Peyer's patch (tissue), 4 donors: ENCODE data around the gene MFAP4.

Experiments
- POLR2A ChIP-seq, 2 donors: fragments of 450-650 bp; IDR thresholded peaks; one replicate each; pipeline ENCODE4 v1.5.1; 2017; ENCODE audit warnings: antibody characterized with exemption in 2 of 2, mild to moderate bottlenecking in 2 of 2, moderate library complexity in 2 of 2
- TF ChIP-seq, protein P1 (sequence below), 6 experiments: fragments of 450-650 bp in 4 of 6; fragments of 200-600 bp in 2 of 6; sonication (generic) in 1 of 6; IDR thresholded peaks; one replicate each; pipeline ENCODE4 v1.5.1; 2017 to 2019; ENCODE audit warnings: antibody characterized with exemption in 6 of 6, mild to moderate bottlenecking in 3 of 6, moderate library complexity in 1 of 6

DNA sequence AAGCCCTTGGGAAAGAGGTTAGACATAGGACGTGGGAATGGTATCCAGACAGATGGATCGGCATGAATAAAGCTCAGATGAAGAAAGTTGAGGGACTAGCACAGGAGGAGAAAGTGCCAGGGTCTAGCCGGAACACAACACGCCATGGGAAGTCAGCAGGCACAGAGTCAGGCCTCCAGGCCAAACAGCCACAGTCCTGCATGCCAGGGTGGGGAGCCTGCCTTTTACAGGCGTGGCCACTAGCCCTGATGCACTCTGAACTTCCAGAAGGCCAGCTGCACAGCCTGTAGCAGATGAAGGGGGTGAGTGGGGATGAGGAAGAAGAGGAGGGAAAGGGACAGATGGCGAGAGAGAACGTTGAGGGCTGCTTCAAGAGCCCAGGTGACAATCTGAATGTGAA lies 29.6 kb downstream of the MFAP4 start:
- TF ChIP-seq, protein P1, sequence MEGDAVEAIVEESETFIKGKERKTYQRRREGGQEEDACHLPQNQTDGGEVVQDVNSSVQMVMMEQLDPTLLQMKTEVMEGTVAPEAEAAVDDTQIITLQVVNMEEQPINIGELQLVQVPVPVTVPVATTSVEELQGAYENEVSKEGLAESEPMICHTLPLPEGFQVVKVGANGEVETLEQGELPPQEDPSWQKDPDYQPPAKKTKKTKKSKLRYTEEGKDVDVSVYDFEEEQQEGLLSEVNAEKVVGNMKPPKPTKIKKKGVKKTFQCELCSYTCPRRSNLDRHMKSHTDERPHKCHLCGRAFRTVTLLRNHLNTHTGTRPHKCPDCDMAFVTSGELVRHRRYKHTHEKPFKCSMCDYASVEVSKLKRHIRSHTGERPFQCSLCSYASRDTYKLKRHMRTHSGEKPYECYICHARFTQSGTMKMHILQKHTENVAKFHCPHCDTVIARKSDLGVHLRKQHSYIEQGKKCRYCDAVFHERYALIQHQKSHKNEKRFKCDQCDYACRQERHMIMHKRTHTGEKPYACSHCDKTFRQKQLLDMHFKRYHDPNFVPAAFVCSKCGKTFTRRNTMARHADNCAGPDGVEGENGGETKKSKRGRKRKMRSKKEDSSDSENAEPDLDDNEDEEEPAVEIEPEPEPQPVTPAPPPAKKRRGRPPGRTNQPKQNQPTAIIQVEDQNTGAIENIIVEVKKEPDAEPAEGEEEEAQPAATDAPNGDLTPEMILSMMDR (IDR thresholded peaks at IDR 0.05): no peak
- TF ChIP-seq POLR2A (IDR thresholded peaks at IDR 0.05): no peak
